T-helper 1 cell treated with Interleukin-12 subunit alpha and Interleukin-12 subunit beta and Interleukin-4 antibody, amounts not matched to agents 30 ng/mL and 1 ng/mL, for 36 hours (primary cell): ENCODE measurements around the gene FCHSD2. TPM values are rescaled to one million over a fixed set of nuclear protein-coding genes. Genes with fewer than 3 reads are reported as not detected.
"Not testable (repeated sequence)": the region's sequence is repeated elsewhere in the genome, so short reads cannot be mapped to it uniquely, and the experiment has no call there.

Experiments
- intact Hi-C: fragments of 100-400 bp; cut with micrococcal nuclease; formaldehyde crosslinking; loops from one replicate; pipeline ENCODE4 v1.15.1; 2024
- total RNA-seq: library from RNA; stranded (reverse); gene quantifications from 2 replicates; pipeline ENCODE4 v1.2.3, GENCODE V29; 2022

The FCHSD2 gene
- total RNA-seq, 1 donor from 2014 or later, result 62.6 TPM

- intact Hi-C loops, result no loop called here
Observed at GRCh38 chr11:73074319-73074718, 67.8 kb downstream of the FCHSD2 start.

GRCh38 chr11:73072935-73073481, 69.1 kb downstream of the FCHSD2 start:
- intact Hi-C loops, result no loop called here

- intact Hi-C loops, result no loop called here
Observed at GRCh38 chr11:73070653-73071052, 71.5 kb downstream of the FCHSD2 start.

GRCh38 chr11:73061857-73062424, 80.2 kb downstream of the FCHSD2 start:
- intact Hi-C loops, result not testable (repeated sequence)

GRCh38 chr11:73061434-73061833, 80.7 kb downstream of the FCHSD2 start:
- intact Hi-C loops, result not testable (repeated sequence)

- intact Hi-C loops, result no loop called here
Observed at GRCh38 chr11:73059915-73060314, 82.2 kb downstream of the FCHSD2 start.

GRCh38 chr11:73058989-73059674, 83.0 kb downstream of the FCHSD2 start:
- intact Hi-C loops, result no loop called here

GRCh38 chr11:73055655-73056354, 86.3 kb downstream of the FCHSD2 start:
- intact Hi-C loops, result no loop called here

GRCh38 chr11:73055002-73055401, 87.1 kb downstream of the FCHSD2 start:
- intact Hi-C loops, result no loop called here

- intact Hi-C loops, result no loop called here
Observed at GRCh38 chr11:73053964-73054363, 88.2 kb downstream of the FCHSD2 start.

GRCh38 chr11:73048446-73048845, 93.7 kb downstream of the FCHSD2 start:
- intact Hi-C loops, result no loop called here

- intact Hi-C loops, result no loop called here
Observed at GRCh38 chr11:73047773-73048371, 94.2 kb downstream of the FCHSD2 start.

GRCh38 chr11:73040046-73040445, 102.1 kb downstream of the FCHSD2 start:
- intact Hi-C loops, result no loop called here

GRCh38 chr11:73034777-73035176, 107.3 kb downstream of the FCHSD2 start:
- intact Hi-C loops, result loop anchor here (2.0 kb wide), 2 partner anchors 64 to 106 kb away; no protein-coding TSS in a partner anchor

GRCh38 chr11:73034331-73034730, 107.8 kb downstream of the FCHSD2 start:
- intact Hi-C loops, result loop anchor here (2.0 kb wide), 2 partner anchors 64 to 106 kb away; no protein-coding TSS in a partner anchor

GRCh38 chr11:73030130-73030529, 112.0 kb downstream of the FCHSD2 start:
- intact Hi-C loops, result no loop called here

GRCh38 chr11:73029403-73029802, 112.7 kb downstream of the FCHSD2 start:
- intact Hi-C loops, result no loop called here

GRCh38 chr11:73028611-73029010, 113.5 kb downstream of the FCHSD2 start:
- intact Hi-C loops, result no loop called here

GRCh38 chr11:73027840-73028239, 114.3 kb downstream of the FCHSD2 start:
- intact Hi-C loops, result not testable (repeated sequence)

- intact Hi-C loops, result no loop called here
Observed at GRCh38 chr11:73024639-73025038, 117.5 kb downstream of the FCHSD2 start.

GRCh38 chr11:73019996-73020395, 122.1 kb downstream of the FCHSD2 start:
- intact Hi-C loops, result no loop called here

- intact Hi-C loops, result no loop called here
Observed at GRCh38 chr11:73019449-73019848, 122.7 kb downstream of the FCHSD2 start.
